HEK293T (cell line): ENCODE results near the gene ERBB2.
"Not testable (repeated sequence)": the region's sequence is repeated elsewhere in the genome, so short reads cannot be mapped to it uniquely, and the experiment has no call there.

Experiments used
- CTCF ChIA-PET: fragments of 350-600 bp; formaldehyde crosslinking; extraction: SDS; loops from one replicate; lab custom pipeline; 2021; ENCODE audit warnings: antibody characterized with exemption, inconsistent platforms; lab: Yijun Ruan, JAX
- POLR2A ChIA-PET: fragments of 350-600 bp; formaldehyde crosslinking; extraction: SDS; loops from one replicate; lab custom pipeline; 2020; ENCODE audit warnings: antibody characterized with exemption, inconsistent platforms; lab: Yijun Ruan, JAX
- DNase-seq: peaks from one replicate; pipeline ENCODE4 v3.0.0; 2012; ENCODE audit warnings: mixed read lengths; ENCODE audit errors: extremely low spot score
- ARNT ChIP-seq: fragments of 450-650 bp; IDR thresholded peaks from 2 replicates; pipeline ENCODE4 v1.6.1; 2017; ENCODE audit warnings: mild to moderate bottlenecking
- BHLHE40 ChIP-seq: fragments of 450-650 bp; IDR thresholded peaks from 2 replicates; pipeline ENCODE4 v1.6.1; 2016; ENCODE audit warnings: mild to moderate bottlenecking, moderate library complexity, borderline replicate concordance
- CTBP1 ChIP-seq: fragments of 450-650 bp; IDR thresholded peaks from 2 replicates; pipeline ENCODE4 v1.6.1; 2016; ENCODE audit warnings: borderline replicate concordance
- ELF4 ChIP-seq: fragments of 450-650 bp; IDR thresholded peaks from 2 replicates; pipeline ENCODE4 v1.6.1; 2017; ENCODE audit warnings: antibody characterized with exemption
- FOXA1 ChIP-seq: fragments of 450-650 bp; IDR thresholded peaks from 2 replicates; pipeline ENCODE4 v1.6.1; 2016; ENCODE audit warnings: mild to moderate bottlenecking
- FOXK2 ChIP-seq: fragments of 450-650 bp; IDR thresholded peaks from 2 replicates; pipeline ENCODE4 v1.6.1; 2016; ENCODE audit warnings: mild to moderate bottlenecking
- FOXM1 ChIP-seq: fragments of 450-650 bp; IDR thresholded peaks from 2 replicates; pipeline ENCODE4 v1.6.1; 2017; ENCODE audit warnings: mild to moderate bottlenecking, borderline replicate concordance
- HDGF ChIP-seq: fragments of 450-650 bp; IDR thresholded peaks from 2 replicates; pipeline ENCODE4 v1.6.1; 2017; ENCODE audit warnings: antibody characterized with exemption, borderline replicate concordance
- L3MBTL2 ChIP-seq: fragments of 450-650 bp; conservative IDR thresholded peaks from 2 replicates; pipeline ENCODE4 v1.6.1; 2016; ENCODE audit warnings: mild to moderate bottlenecking
- LEF1 ChIP-seq: fragments of 450-650 bp; IDR thresholded peaks from 2 replicates; pipeline ENCODE4 v1.6.1; 2017; ENCODE audit warnings: mild to moderate bottlenecking, borderline replicate concordance
- NFRKB ChIP-seq: fragments of 450-650 bp; IDR thresholded peaks from 2 replicates; pipeline ENCODE4 v1.6.1; 2016; ENCODE audit warnings: mild to moderate bottlenecking, moderate library complexity
- SP1 ChIP-seq: fragments of 450-650 bp; IDR thresholded peaks from 2 replicates; pipeline ENCODE4 v1.6.1; 2017
- SUZ12 ChIP-seq: fragments of 450-650 bp; IDR thresholded peaks from 2 replicates; pipeline ENCODE4 v1.6.1; 2016; ENCODE audit warnings: mild to moderate bottlenecking
- TARDBP ChIP-seq: fragments of 450-650 bp; IDR thresholded peaks from 2 replicates; pipeline ENCODE4 v1.6.1; 2016
- ZNF384 ChIP-seq: fragments of 450-650 bp; IDR thresholded peaks from 2 replicates; pipeline ENCODE4 v1.6.1; 2016
- TF ChIP-seq, protein P1 (sequence below): fragments of 450-650 bp; IDR thresholded peaks from 2 replicates; pipeline ENCODE4 v1.6.1; 2016

ERBB2 gene

DNA sequence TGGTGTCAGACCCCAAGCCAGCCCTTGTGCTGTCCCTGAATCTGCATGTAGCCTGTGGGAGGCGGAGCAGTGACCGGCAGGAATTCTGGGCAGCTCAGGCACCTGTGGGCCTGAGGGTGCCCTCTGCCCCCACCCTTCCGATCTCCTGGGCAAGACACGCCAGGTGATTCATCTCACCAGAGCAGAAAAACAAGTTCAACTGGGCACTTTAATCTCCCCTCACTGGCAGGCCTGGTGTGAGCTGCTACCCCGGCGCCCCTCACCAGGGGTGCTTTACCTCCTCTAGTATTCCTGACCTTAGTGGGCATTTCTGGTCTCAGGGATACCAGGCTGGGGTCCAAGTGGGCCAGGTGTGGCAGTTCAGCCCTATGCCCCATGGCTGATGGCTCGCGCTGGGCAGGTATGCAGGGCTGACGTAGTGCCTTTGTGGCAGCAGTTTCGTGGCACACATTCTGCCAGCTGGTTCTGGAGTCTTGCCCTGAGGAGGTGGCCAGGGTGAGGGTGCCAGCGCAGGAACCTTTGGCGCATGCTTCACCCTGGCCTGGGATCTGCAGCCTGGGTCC lies 6.0 kb downstream of the ERBB2 start:
- TF ChIP-seq TARDBP: no peak
- ChIA-PET CTCF (interaction anchor here (0.5 to 1.4 kb wide), 2 partner anchors 84 to 146 kb away, joined by 3 to 4 read pairs; no protein-coding TSS in a partner anchor), POLR2A (interaction anchor here (1.2 to 1.5 kb wide), 2 partner anchors 18 to 24 kb away, joined by 4 to 5 read pairs; partner anchors contain the start of gene PGAP3)
- DNase-seq: no peak

DNA sequence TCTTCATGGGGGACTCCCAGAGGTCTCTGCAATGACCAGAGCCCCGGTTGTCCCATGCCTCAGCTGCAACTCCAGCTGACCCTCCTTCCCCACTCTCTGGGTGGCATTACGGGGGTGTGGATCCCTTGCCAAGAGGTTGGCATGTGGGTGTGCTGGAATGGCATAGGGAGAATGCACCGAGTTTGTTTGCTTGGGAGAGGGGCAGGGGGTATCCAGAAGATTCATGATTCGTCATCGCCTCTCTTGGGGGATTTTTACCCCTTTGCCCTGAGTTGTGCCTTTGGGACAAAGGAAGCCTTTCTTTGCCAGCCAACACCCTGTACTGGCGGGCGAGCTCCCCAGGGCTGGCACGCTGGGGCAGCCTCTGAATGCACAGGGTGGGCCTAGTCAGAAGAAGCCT lies 6.5 kb downstream of the ERBB2 start:
- CTCF ChIA-PET: interaction anchor here (1.4 kb wide), 1 partner anchor 85 kb away, joined by 4 read pairs; no protein-coding TSS in a partner anchor
- no peak for TF ChIP-seq FOXM1
- TF ChIP-seq, protein P1, sequence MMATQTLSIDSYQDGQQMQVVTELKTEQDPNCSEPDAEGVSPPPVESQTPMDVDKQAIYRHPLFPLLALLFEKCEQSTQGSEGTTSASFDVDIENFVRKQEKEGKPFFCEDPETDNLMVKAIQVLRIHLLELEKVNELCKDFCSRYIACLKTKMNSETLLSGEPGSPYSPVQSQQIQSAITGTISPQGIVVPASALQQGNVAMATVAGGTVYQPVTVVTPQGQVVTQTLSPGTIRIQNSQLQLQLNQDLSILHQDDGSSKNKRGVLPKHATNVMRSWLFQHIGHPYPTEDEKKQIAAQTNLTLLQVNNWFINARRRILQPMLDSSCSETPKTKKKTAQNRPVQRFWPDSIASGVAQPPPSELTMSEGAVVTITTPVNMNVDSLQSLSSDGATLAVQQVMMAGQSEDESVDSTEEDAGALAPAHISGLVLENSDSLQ: no peak
- no peak for TF ChIP-seq FOXA1
- no peak for TF ChIP-seq CTBP1
- TF ChIP-seq LEF1: no peak
- no peak for TF ChIP-seq ZNF384
- TF ChIP-seq ELF4: no peak
- DNase-seq: no peak
- POLR2A ChIA-PET: no interaction called here

DNA sequence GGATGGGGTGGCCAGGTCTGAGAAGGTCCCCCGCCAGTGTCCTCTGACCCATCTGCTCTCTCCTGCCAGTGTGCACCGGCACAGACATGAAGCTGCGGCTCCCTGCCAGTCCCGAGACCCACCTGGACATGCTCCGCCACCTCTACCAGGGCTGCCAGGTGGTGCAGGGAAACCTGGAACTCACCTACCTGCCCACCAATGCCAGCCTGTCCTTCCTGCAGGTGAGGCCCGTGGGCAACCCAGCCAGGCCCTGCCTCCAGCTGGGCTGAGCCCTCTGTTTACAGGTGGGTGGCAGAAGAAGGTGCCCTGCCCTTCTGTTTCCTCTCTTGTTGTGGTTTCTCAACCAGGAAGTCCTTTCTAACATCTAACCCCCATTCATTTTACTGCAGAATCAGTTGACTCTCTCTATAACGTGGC lies 7.1 kb downstream of the ERBB2 start:
- POLR2A ChIA-PET: no interaction called here
- no peak for DNase-seq
- TF ChIP-seq BHLHE40: no peak
- TF ChIP-seq FOXK2: no peak
- TF ChIP-seq NFRKB: no peak
- no peak for TF ChIP-seq LEF1
- TF ChIP-seq L3MBTL2: no peak
- TF ChIP-seq FOXM1: no peak
- no peak for TF ChIP-seq FOXA1
- TF ChIP-seq CTBP1: no peak
- TF ChIP-seq, protein P1: no peak
- TF ChIP-seq TARDBP: no peak
- no peak for TF ChIP-seq ZNF384
- no peak for TF ChIP-seq ELF4
- TF ChIP-seq SUZ12: no peak
- TF ChIP-seq HDGF: no peak
- TF ChIP-seq SP1: no peak
- no peak for TF ChIP-seq ARNT
- CTCF ChIA-PET: interaction anchor here (1.4 kb wide), 1 partner anchor 85 kb away, joined by 4 read pairs; no protein-coding TSS in a partner anchor

GRCh38 chr17:39709319-39709997 lies 9.6 kb downstream of the ERBB2 start:
- TF ChIP-seq, protein P1: no peak
- TF ChIP-seq SUZ12 (no peak), ELF4 (no peak), TARDBP (no peak), ARNT (no peak), FOXM1 (no peak), FOXK2 (no peak), NFRKB (no peak), BHLHE40 (no peak), CTBP1 (no peak), FOXA1 (no peak), LEF1 (no peak), L3MBTL2 (no peak), ZNF384 (no peak)
- CTCF ChIA-PET: no interaction called here
- DNase-seq: no peak
- POLR2A ChIA-PET: interaction anchor here (1.1 to 3.6 kb wide), 2 partner anchors 9 to 21 kb away, joined by 4 to 15 read pairs; partner anchors contain the start of genes ERBB2 and PGAP3

GRCh38 chr17:39709998-39710964 lies 10.4 kb downstream of the ERBB2 start:
- TF ChIP-seq NFRKB (no peak), LEF1 (no peak), SUZ12 (no peak), SP1 (no peak), BHLHE40 (no peak), CTBP1 (no peak), HDGF (no peak), FOXK2 (no peak), ZNF384 (no peak), ARNT (no peak), FOXM1 (no peak), L3MBTL2 (no peak)
- TF ChIP-seq, protein P1: no peak
- no peak for DNase-seq
- CTCF ChIA-PET: no interaction called here
- POLR2A ChIA-PET: interaction anchor here (0.5 to 3.6 kb wide), 4 partner anchors 9 to 43 kb away, joined by 3 to 15 read pairs (median 4); partner anchors contain the start of genes ERBB2 and PGAP3

DNA sequence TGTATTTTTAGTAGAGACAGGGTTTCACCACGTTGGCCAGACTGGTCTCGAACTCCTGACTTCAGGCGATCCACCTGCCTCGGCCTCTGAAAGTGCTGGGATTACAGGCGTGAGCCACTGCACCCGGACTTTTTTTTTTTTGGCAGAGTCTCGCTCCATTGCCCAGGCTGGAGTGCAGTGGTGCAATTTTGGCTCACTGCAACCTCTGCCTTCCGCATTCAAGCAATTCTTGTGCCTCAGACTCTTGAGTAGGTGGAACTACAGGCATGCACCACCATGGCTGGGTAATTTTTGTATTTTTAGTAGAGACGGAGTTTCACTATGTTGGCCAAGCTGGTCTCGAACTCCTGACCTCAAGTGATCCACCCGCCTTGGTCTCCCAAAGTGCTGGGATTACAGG lies 11.2 kb downstream of the ERBB2 start:
- POLR2A ChIA-PET: interaction anchor here (0.5 to 3.6 kb wide), 4 partner anchors 10 to 42 kb away, joined by 3 to 15 read pairs (median 4); partner anchors contain the start of genes ERBB2 and PGAP3
- DNase-seq, CTCF ChIA-PET: not testable (repeated sequence)
